Superior temporal gyrus (tissue), 1 donor: ENCODE data around the gene IRX4.

ENCODE experiments used
- DNase-seq: peaks from one replicate; pipeline ENCODE4 v3.0.0-alpha.2; 2016; ENCODE audit errors: extremely low spot score

IRX4 gene

GRCh38 chr5:1836891-1837880 lies 45.5 kb downstream of the IRX4 start:
- DNase-seq: no peak

GRCh38 chr5:1836176-1836890 lies 46.4 kb downstream of the IRX4 start:
- DNase-seq: no peak

GRCh38 chr5:1835431-1835830 lies 47.3 kb downstream of the IRX4 start:
- DNase-seq: no peak

- DNase-seq: no peak
These were observed 47.9 kb downstream of the IRX4 start for GRCh38 chr5:1834721-1835429.

- DNase-seq: no peak
These were observed 48.6 kb downstream of the IRX4 start for GRCh38 chr5:1834022-1834551.

- no peak for DNase-seq
These were observed 49.3 kb downstream of the IRX4 start for GRCh38 chr5:1833264-1834021.

- no peak for DNase-seq
These were observed 50.0 kb downstream of the IRX4 start for GRCh38 chr5:1832511-1833250.

- no peak for DNase-seq
These were observed 50.9 kb downstream of the IRX4 start for GRCh38 chr5:1831677-1832313.

- no peak for DNase-seq
These were observed 51.5 kb downstream of the IRX4 start for GRCh38 chr5:1831257-1831656.

- no peak for DNase-seq
These were observed 52.0 kb downstream of the IRX4 start for GRCh38 chr5:1830571-1831228.

- no peak for DNase-seq
These were observed 54.8 kb downstream of the IRX4 start for GRCh38 chr5:1827886-1828397.
